ENCODE results near the gene PHOX2A. TPM values are rescaled to one million over a fixed set of nuclear protein-coding genes. Genes with fewer than 3 reads are reported as not detected.

The PHOX2A gene
- total RNA-seq, 1 donor from 2014 or later, result not detected

DNA sequence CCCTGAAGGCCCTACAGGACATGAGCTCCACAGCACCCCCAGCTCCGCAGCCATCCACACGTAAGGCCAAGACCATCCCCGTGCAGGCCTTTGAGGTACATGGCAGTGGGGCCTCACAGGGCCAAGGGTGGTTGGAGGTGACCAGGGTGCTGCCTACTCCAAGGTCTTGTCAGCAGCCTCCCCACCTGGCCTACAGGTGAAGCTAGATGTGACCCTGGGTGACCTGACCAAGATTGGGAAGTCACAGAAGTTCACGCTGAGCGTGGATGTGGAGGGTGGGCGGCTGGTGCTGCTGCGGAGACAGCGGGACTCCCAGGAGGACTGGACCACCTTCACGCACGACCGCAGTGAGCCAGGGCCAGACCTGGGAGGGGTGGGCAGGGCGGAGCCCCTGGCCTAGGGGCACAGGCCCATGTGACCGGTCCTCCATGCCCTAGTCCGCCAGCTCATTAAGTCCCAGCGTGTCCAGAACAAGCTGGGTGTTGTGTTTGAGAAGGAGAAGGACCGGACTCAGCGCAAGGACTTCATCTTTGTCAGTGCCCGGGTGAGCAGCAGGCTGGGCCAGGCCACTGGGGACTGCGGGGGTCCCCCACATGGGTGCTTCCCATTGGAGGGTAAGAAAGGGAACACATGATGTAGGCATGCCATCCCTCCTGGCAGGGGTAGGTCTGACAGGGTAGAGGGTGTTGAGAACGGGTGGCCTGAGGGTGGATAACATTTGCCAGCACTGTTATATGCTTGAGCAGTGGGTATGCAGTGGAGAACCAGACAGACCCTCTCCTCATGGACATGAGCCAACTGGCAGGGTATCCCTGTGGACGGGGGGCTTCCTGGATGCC is 13.8 kb downstream of the PHOX2A start:
- Histone ChIP-seq H3K4me1 (peaks cover 11% of the 10 kb centered on the region), H3K4me3 (no peak overlapping the region), H3K9me3 (no peaks in the 10 kb centered on the region), H3K27me3 (ENCODE audit: low read depth) (no peaks in the 10 kb centered on the region), H3K36me3 (peaks cover 84% of the 10 kb centered on the region), H3K27ac (no peak overlapping the region)
- ATAC-seq (no peak), DNase-seq (no peak)
- intact Hi-C loops (cut with DNase I), result no loop called here
- TF ChIP-seq, protein P1, sequence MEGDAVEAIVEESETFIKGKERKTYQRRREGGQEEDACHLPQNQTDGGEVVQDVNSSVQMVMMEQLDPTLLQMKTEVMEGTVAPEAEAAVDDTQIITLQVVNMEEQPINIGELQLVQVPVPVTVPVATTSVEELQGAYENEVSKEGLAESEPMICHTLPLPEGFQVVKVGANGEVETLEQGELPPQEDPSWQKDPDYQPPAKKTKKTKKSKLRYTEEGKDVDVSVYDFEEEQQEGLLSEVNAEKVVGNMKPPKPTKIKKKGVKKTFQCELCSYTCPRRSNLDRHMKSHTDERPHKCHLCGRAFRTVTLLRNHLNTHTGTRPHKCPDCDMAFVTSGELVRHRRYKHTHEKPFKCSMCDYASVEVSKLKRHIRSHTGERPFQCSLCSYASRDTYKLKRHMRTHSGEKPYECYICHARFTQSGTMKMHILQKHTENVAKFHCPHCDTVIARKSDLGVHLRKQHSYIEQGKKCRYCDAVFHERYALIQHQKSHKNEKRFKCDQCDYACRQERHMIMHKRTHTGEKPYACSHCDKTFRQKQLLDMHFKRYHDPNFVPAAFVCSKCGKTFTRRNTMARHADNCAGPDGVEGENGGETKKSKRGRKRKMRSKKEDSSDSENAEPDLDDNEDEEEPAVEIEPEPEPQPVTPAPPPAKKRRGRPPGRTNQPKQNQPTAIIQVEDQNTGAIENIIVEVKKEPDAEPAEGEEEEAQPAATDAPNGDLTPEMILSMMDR (IDR thresholded peaks at IDR 0.05), result no peak

DNA sequence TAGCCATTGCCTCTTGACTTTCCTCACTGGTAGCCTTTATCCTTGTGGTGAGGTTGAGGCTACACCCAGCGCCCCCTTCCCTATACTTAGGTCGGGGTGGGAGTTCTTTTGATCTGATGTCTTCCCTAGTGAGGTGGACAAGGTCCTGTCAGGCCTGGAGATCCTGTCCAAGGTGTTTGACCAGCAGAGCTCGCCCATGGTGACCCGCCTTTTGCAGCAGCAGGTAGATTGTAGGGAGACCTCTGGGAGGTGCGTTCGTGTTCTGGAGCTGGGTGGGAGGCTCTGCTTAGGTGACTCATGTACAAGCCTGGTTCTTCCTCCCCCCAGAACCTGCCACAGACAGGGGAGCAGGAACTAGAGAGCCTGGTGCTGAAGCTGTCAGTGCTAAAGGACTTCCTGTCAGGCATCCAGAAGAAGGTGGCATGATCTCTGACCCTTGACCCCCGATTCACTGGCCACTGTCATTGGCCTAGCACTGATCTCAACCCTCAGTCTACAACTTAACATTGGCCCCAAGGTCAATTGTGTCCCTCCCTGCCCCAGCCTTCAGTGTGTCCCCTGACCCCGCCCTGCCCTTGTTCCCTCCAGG is 14.5 kb downstream of the PHOX2A start:
- Histone ChIP-seq H3K9me3 (no peaks in the 10 kb centered on the region), H3K36me3 (peaks cover 77% of the 10 kb centered on the region), H3K27ac (no peak overlapping the region), H3K27me3 (ENCODE audit: low read depth) (no peaks in the 10 kb centered on the region), H3K4me1 (peaks cover 12% of the 10 kb centered on the region), H3K4me3 (no peak overlapping the region)
- intact Hi-C loops (cut with DNase I), result no loop called here
- ATAC-seq, result no peak
- DNase-seq, result no peak
- TF ChIP-seq, protein P1 (IDR thresholded peaks at IDR 0.05), result no peak

DNA sequence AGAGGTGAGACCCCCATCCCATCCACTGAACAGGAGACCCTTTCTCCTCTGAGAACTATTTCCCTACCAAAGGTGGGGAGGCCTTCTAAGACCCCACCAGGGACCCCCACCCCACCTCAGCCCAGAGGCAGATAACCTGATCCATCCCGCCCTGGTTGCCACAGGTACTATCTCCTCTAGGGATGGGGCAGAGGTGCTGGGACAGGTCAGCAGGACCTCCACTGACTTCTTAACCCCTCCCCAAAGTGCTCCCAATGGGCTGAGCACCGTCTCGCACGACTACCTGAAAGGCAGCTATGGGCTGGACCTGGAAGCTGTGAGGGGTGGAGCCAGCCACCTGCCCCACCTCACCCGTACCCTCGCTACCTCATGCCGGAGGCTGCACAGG is 15.1 kb downstream of the PHOX2A start:
- intact Hi-C loops (cut with DNase I), result no loop called here
- Histone ChIP-seq H3K36me3 (peaks cover 71% of the 10 kb centered on the region), H3K9me3 (no peaks in the 10 kb centered on the region), H3K27me3 (ENCODE audit: low read depth) (no peaks in the 10 kb centered on the region), H3K27ac (no peak overlapping the region), H3K4me3 (no peak overlapping the region), H3K4me1 (peaks cover 12% of the 10 kb centered on the region)
- ATAC-seq (no peak), DNase-seq (no peak)
- TF ChIP-seq, protein P1 (IDR thresholded peaks at IDR 0.05), result no peak

DNA sequence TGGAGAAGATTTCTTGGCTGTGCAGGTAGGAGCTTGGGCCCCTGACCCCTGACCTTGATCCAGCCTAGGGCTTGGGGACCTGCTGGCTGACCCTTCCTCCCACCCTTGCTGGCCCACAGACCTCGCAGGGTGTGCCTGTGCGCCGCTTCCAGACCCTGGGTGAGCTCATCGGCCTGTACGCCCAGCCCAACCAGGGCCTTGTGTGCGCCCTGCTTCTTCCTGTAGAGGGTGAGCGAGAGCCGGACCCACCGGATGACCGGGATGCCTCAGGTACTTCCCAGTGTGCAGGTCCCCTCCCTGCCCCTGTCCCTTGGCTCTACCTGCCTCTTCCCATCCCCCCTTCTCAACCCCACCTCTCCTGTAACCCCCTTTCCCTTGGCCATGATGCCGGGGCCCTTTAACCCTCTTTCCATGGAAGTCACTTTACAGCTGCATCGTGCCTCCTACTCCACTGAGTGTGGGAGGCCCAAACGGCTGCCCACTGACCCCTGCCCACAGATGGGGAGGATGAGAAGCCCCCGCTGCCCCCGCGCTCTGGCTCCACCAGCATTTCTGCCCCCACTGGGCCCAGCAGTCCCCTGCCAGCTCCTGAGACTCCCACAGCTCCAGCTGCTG is 15.6 kb downstream of the PHOX2A start:
- peaks cover 12% of the 10 kb centered on the region for H3K4me1 ChIP-seq
- DNase-seq (no peak), ATAC-seq (no peak)
- peaks cover 66% of the 10 kb centered on the region for H3K36me3 ChIP-seq
- H3K27me3 ChIP-seq (ENCODE audit: low read depth), result no peaks in the 10 kb centered on the region
- no peak overlapping the region for H3K4me3 ChIP-seq
- intact Hi-C loops (cut with DNase I), result no loop called here
- TF ChIP-seq, protein P1 (IDR thresholded peaks at IDR 0.05), result no peak
- H3K9me3 ChIP-seq, result no peaks in the 10 kb centered on the region
- H3K27ac ChIP-seq, result no peak overlapping the region

DNA sequence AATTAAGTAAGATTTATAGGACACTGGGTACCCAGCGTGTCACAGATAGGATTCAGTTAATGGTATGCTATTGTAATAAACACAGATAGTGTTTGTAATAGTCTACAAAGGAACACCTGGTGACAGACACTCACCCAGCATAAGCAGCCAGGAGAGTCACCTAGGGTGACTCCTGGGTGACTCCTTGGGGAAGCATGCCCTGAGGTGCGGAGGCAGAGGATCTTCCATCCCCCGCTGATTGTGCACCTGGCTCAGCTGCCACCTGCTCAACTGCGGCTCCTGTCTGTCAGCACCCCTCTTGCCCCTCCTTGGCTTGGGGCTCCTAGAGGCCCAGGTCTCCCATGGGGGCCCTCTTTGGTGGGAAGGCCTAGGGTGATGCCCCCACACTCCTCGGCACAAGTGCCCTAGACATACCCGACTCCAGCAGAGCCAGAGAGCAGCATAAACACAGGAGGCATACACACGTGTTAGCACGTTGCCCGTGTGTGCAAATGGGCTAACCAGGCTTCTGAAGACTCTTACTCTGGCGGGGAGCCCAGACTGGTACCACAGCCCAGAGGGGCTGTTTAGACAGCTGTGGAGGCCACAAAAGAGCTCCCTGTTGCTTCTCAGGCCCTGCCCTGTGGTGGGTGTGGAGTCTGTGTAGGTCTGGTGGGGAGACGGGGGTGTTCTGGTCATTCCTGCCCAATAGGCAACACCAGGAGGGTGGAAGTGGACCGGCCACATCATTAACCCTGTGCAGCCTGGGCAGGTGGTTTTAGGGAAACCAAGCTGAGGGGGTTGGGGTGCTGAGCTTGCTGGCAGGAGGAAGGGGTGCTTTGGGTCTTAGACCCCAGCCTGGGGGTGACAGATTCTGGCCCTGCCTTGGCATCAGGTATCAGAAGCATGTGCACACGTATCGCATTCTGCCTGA is 16.4 kb downstream of the PHOX2A start:
- TF ChIP-seq, protein P1 (IDR thresholded peaks at IDR 0.05), result no peak
- H3K4me3 ChIP-seq, result no peak overlapping the region
- H3K36me3 ChIP-seq, result peaks cover 58% of the 10 kb centered on the region
- no peak for DNase-seq
- H3K9me3 ChIP-seq, result no peaks in the 10 kb centered on the region
- peaks cover 14% of the 10 kb centered on the region for H3K4me1 ChIP-seq
- H3K27me3 ChIP-seq (ENCODE audit: low read depth), result no peaks in the 10 kb centered on the region
- intact Hi-C loops (cut with DNase I), result no loop called here
- no peak overlapping the region for H3K27ac ChIP-seq
- no peak for ATAC-seq

All from lower lobe of right lung (tissue), 2 donors.